NCI-H2107 treated with DMSO at 0.1 percent for 48 hours (cell line): Measurements from ENCODE around the gene RAP1GDS1.
"Not testable (repeated sequence)": the region's sequence is repeated elsewhere in the genome, so short reads cannot be mapped to it uniquely, and the experiment has no call there.

Experiments
- DNase-seq: peaks from one replicate; lab custom pipeline; 2025; ENCODE audit not compliant: unreplicated experiment; lab: John Stamatoyannopoulos, UW

The RAP1GDS1 gene

DNA sequence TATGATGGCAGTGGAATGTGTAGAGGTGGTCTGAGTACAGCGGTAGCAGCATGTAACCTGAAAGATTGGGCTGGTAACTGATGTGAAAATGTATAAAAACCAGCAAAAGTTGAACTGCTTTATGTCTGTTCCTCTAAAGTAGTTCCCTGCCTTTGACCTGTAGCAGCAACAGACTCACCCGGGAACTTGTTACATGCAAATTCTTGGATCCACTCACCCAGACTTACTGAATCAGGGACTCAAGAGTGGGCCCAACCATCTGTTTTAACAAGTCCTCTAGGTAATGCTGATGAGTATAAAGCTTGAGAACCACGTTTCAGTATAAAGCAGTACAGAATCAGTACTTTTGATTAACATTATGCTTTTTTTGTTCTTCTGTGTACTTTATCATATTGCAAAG is 84.7 kb downstream of the RAP1GDS1 start:
- no peak for DNase-seq

- no peak for DNase-seq
These were observed 91.2 kb downstream of the RAP1GDS1 start for GRCh38 chr4:98352396-98352795.

DNA sequence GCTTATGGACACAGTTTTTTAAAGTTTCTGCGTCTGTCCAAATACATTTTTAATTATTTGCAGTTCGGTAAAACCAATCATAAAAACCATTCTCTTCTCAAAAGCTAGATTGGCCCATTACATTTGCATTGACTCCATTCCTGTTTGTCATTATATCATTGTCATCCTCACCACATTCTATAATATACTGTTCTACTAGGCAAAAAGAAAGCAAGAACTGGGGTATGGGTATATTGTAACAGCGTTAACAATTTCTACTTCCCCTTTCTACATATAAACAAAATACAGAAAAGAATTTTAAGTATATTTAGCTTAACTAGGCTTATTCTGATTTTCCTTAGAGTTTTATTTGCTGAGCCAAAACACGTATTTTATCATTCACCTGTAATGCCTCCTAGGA is 91.8 kb downstream of the RAP1GDS1 start:
- DNase-seq: no peak

DNA sequence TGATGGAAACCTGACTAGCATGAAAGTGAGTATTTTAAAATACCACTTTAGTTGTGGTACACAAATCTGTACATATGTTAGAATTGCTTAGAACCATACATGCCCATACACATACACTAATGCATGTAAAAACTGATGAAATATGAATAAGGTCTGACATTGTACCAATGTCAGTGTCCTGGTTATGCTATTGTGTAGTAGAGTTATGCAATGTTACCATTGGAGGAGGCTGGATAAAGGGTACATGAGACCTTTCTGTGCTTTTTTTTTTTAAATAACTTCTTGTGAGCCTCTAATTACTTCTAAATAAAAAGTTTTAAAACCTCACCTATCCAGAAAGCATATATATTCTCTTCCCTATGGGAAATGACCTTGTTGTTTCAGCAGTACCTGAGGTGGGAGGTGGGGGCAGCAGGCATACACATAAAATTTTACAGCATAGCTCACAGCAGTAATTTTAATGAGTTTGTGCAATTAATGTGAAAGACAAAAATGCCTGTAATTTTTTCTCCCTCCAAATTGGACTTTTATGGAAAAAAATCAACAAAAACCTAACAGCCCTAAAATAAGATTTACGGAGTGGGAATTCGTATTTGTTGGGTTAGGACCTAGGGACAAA is 97.6 kb downstream of the RAP1GDS1 start:
- DNase-seq: no peak

GRCh38 chr4:98359646-98360045 is 98.5 kb downstream of the RAP1GDS1 start:
- DNase-seq: no peak

DNA sequence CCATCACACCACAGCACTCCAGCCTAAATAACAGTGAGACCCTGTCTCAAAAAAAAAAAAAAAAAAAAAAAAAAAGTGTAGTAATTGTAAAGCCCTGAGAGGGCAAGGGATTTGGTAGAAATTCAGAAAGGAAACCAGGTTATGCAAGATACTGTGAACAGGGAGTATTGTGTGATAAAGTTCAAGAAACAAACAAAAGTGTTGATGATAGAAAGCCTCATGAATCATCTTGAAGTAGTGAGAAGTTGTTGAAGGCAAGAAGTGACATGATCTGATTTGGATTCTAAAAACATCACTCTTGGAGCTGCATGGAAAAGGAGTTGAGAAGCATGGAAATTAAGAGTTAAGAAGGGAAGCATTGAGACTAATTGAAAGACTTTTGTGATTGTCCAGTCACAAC is 102.2 kb downstream of the RAP1GDS1 start:
- DNase-seq: no peak

GRCh38 chr4:98366275-98366674 is 105.1 kb downstream of the RAP1GDS1 start:
- not testable (repeated sequence) for DNase-seq

- not testable (repeated sequence) for DNase-seq
These were observed 106.8 kb downstream of the RAP1GDS1 start for GRCh38 chr4:98368000-98368399.

DNA sequence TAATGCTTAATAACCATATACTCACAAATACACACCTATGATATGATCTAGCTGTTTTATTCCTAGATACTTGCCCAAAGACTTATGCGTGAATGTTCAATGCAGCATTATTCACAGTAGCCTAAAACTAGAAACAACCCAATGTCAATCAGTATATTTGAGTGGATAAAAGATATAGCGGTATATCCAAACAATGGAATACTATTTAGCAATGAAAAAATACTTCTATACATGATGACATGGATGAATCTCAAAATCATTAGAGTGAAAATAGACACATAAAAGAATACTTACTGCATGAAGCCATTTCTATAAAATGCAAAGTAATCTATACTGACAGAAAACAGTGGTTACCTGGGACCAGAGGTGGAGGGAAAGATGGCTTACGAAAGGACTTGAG is 108.1 kb downstream of the RAP1GDS1 start:
- DNase-seq: no peak

GRCh38 chr4:98374643-98375042 is 113.5 kb downstream of the RAP1GDS1 start:
- no peak for DNase-seq

GRCh38 chr4:98377559-98377958 is 116.4 kb downstream of the RAP1GDS1 start:
- DNase-seq: no peak

DNA sequence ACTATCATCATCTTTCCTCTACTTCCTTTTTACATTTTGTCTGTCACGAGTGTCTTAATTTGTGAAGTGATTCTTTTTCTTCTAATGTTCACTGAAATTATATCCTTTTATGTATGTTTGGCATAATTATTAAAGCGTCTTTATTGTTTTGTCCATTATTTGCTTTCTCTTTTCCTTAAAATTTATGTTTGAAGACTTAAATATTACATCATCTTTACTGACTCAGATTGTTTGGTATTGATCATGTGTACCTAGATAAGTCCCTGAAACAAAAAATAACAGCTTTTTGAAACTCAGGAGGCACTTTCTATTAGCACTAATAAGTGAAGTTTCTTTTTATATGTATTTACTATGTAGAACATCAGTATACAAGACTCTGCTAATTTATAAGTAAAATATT is 120.1 kb downstream of the RAP1GDS1 start:
- DNase-seq: no peak

DNA sequence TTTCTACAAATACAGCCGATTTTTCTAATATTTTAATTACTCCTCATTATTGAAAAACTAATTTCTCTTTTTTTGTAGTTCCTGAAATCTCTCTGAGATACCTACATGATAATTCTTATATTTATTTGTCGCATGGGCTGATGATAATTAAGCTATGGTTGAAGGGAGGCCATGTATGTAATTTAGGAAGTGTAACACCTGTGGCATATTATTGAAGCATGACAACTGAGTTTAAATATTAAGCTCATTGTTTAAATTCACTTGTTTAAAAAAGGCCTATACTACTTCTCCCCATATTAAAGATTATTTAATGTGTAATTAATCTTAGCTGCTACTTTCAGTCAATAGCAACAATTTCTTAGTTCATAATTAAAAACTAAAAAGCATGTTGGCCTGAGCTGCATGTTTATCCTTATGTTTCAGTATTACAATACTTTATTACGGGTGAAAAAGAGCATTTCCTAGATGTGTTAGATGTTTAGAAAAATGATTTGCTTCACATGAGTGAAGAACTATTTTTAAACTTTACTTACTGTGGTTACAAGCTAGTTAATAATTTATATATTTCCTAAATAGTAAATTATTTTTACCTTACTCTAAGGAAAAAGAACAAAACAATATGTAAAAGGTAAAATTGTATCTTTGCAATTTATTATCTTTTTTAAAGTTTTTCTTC is 122.4 kb downstream of the RAP1GDS1 start:
- no peak for DNase-seq

DNA sequence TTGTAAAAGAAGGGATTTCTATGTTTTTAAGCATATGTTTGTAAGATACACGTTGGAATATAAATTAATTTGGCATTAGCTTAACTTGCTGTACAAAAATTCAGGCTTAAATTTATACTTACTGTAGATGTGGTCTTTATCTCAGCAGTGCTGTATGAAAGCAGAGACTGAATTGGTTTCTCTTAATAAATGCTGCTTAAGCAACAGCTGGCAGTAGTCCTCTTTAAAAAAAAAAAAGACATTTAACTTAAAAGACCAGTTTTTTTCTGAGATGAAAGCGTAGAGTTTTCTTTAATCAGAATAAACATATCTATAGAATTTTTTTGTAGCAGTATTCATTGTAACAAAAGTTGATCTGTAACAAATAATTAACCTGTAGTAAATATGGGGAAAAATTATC is 124.6 kb downstream of the RAP1GDS1 start:
- no peak for DNase-seq

- no peak for DNase-seq
These were observed 126.3 kb downstream of the RAP1GDS1 start for GRCh38 chr4:98387345-98388026.

GRCh38 chr4:98394134-98394533 is 132.9 kb downstream of the RAP1GDS1 start:
- no peak for DNase-seq

DNA sequence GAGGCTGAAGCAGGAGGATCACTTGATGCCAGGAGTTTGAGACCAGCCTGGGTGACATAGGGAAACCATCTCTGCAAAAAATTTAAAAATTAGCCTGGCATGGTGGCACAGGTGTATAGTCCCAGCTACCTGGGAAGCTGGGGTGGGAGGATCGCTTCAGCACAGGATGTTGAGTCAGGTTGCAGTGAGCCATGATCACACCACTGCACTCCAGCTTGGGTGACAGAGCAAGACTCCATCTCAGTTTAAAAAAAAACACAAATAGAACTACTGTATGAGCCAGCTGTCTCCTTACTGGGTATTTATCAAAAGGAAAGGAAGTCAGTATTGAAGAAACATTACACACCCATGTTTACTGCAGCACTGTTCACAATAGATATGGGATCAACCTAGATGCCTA is 138.7 kb downstream of the RAP1GDS1 start:
- DNase-seq: no peak

- DNase-seq: no peak
These were observed 145.6 kb downstream of the RAP1GDS1 start for GRCh38 chr4:98406819-98407218.

DNA sequence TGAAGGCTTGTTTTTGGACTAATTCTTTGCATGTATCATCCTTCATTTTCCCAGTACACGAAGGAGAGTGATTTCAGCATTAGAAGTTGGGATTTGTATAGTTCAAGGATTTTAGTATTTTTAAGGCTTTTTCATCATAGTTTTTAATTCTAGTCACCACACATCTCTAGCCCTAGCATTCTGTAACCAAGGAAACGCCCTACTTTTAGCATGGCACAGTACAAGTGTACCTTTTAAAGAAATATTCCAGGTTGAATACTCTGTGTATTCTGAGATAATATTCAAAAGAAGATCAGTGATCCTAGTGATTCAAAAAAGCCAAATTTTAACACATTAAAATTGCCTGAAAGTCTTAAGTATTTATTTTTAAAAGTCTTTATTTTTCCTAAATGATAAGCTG is 150.5 kb downstream of the RAP1GDS1 start:
- no peak for DNase-seq

GRCh38 chr4:98416844-98417243 is 155.7 kb downstream of the RAP1GDS1 start:
- DNase-seq: no peak

- DNase-seq: not testable (repeated sequence)
These were observed 159.0 kb downstream of the RAP1GDS1 start for GRCh38 chr4:98420151-98420550.

DNA sequence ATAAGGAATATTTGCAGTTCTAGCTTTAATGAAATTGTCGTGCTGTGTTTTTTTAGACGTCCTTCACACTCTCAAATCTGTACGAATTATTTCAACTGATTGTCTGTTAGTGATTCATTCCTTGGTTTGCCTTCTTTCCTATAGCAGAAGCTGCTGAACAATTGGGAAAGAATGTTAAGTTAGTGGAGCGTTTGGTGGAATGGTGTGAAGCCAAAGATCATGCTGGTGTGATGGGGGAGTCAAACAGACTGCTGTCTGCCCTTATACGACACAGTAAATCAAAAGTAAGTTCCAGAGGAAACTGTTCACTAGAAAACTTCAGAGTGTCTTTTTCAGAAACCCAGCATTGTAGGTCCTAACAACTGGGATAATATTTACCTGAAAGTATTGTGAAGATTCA is 159.9 kb downstream of the RAP1GDS1 start:
- DNase-seq: no peak
